ENCODE data around the gene C6orf120.

DNA sequence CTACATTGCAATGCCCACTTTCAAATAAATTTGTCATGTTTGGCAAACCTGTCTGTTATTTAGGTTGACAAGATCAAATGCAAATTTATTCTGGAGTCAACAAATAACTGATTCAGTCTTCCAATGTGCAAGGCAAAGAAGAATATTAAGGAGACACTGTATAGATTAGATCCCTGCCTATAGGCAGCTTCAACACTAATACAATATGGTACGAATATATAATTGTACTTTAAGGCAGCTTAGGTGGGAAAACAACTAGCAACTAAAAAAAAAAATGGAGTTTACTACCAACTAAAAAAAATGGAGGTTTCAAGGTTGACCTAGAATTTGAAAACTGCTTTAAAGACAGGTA, 24.1 kb downstream of the C6orf120 start:
- TF ChIP-seq, protein P1, sequence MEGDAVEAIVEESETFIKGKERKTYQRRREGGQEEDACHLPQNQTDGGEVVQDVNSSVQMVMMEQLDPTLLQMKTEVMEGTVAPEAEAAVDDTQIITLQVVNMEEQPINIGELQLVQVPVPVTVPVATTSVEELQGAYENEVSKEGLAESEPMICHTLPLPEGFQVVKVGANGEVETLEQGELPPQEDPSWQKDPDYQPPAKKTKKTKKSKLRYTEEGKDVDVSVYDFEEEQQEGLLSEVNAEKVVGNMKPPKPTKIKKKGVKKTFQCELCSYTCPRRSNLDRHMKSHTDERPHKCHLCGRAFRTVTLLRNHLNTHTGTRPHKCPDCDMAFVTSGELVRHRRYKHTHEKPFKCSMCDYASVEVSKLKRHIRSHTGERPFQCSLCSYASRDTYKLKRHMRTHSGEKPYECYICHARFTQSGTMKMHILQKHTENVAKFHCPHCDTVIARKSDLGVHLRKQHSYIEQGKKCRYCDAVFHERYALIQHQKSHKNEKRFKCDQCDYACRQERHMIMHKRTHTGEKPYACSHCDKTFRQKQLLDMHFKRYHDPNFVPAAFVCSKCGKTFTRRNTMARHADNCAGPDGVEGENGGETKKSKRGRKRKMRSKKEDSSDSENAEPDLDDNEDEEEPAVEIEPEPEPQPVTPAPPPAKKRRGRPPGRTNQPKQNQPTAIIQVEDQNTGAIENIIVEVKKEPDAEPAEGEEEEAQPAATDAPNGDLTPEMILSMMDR (conservative IDR thresholded peaks at IDR 0.05 in 1 of 2, IDR thresholded peaks at IDR 0.05 in 1 of 2; ENCODE audit: extremely low read depth in 1 of 2, insufficient read depth in 1 of 2, low read depth in 1 of 2, low read length in 2 of 2), result no peak
- no peak for TF ChIP-seq EZH2 (IDR thresholded peaks at IDR 0.05; ENCODE audit: borderline replicate concordance, low read length)
